ENCODE measurements around the gene TAS2R60. TPM values are rescaled to one million over a fixed set of nuclear protein-coding genes. Genes with fewer than 3 reads are reported as not detected.
"Not testable (repeated sequence)": the region's sequence is repeated elsewhere in the genome, so short reads cannot be mapped to it uniquely, and the experiment has no call there.

Gene TAS2R60
- total RNA-seq, 3 donors from 2014 or later: not detected

- peaks cover 9% of the 10 kb centered on the region for H3K36me3 Mint-ChIP-seq (ENCODE audit: insufficient read depth)
- H3K4me1 Mint-ChIP-seq (ENCODE audit: low read depth): no peaks in the 10 kb centered on the region
- peaks cover 4% of the 10 kb centered on the region for H3K9me3 Mint-ChIP-seq
- ATAC-seq (no peak), DNase-seq (no peak)
- no peak overlapping the region for H3K4me3 Mint-ChIP-seq
- H3K27me3 Mint-ChIP-seq (ENCODE audit: low read depth): no peaks in the 10 kb centered on the region
These were observed 17.2 kb downstream of the TAS2R60 start for GRCh38 chr7:143460271-143460979.

DNA sequence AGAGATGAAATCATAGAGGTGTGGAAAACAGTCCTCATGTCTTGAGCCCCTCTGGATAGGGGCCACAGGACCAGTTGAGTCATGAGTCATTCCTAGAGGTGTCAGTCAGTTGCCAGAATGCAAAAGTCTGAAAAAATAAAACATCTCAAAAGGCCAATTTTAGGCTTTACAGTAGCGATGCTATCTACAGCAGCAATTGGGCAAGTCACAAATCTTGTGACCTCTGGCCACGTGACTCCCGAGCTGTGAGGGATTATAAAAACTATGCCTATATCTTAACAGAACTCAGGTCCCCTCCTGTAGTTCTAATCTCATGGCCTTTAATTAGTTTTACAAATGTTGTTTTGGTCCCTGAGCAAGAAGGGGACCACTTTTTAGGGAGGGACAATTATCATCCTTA, 18.8 kb downstream of the TAS2R60 start:
- no peak for ATAC-seq
- DNase-seq: no peak
- Mint-ChIP-seq H3K27me3 (ENCODE audit: low read depth) (no peaks in the 10 kb centered on the region), H3K9me3 (peaks cover 4% of the 10 kb centered on the region), H3K4me1 (ENCODE audit: low read depth) (no peaks in the 10 kb centered on the region), H3K36me3 (ENCODE audit: insufficient read depth) (peaks cover 8% of the 10 kb centered on the region), H3K4me3 (no peak overlapping the region)

DNA sequence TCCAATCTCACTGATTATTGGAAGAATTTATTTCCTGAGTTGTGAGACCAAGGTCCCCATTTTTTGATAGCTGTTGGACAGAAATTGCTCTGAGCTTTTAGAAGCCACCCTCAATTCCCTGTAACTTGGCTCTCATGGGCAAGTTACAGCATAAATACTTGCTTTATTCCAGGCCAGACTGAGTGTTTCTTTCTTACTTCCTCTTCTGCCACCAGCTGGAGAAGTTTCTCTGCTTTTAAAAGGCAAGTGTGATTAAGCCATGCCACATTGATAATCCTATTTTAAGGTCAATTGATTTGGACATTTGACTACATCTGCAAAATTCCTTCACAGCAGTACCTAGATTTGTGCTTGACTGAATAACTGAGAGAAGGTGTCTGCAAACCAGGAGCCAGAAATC, 20.3 kb downstream of the TAS2R60 start:
- Mint-ChIP-seq H3K4me1 (ENCODE audit: low read depth) (no peaks in the 10 kb centered on the region), H3K4me3 (no peak overlapping the region), H3K9me3 (peaks cover 4% of the 10 kb centered on the region), H3K27me3 (ENCODE audit: low read depth) (no peaks in the 10 kb centered on the region), H3K36me3 (ENCODE audit: insufficient read depth) (peaks cover 8% of the 10 kb centered on the region)
- ATAC-seq (no peak), DNase-seq (no peak)

- no peak for DNase-seq
- Mint-ChIP-seq H3K4me1 (ENCODE audit: low read depth) (no peaks in the 10 kb centered on the region), H3K36me3 (ENCODE audit: insufficient read depth) (peaks cover 8% of the 10 kb centered on the region), H3K27me3 (ENCODE audit: low read depth) (no peaks in the 10 kb centered on the region), H3K9me3 (peaks cover 4% of the 10 kb centered on the region), H3K4me3 (no peak overlapping the region)
- ATAC-seq: no peak
These were observed 20.7 kb downstream of the TAS2R60 start for GRCh38 chr7:143463957-143464356.

GRCh38 chr7:143467724-143468123, 24.5 kb downstream of the TAS2R60 start:
- ATAC-seq: no peak

DNA sequence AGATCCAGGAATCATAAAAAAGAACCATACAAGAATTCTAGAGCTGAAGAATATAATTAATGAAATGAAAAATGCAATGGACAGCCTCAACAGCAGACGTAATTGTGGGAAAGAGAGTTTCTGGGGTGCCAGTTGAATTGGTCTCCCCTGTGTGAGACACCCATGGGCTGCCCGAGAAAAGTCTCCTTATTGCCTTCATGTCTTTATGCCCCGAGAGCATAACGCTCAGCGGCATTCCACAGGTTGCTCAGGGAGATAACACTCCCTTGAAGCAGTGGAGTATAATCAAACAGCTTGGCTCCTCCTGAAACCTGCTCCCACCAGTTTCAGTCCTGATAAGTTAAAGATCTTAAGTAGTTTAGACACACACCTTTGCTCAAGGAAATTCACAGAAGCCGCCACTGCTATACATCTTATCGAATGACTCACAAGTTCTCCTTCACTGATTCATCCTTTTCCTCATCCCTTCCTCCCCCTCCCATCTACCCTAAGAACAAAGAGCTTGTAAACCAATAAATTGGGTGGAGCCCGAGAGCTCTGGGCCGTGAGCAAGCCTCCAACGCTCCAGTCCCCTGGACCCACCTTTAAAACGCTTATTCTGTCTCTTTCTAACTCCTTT, 28.9 kb downstream of the TAS2R60 start:
- not testable (repeated sequence) for H3K27me3 Mint-ChIP-seq (ENCODE audit: low read depth); H3K36me3 Mint-ChIP-seq (ENCODE audit: insufficient read depth); ATAC-seq; DNase-seq; H3K4me1 Mint-ChIP-seq (ENCODE audit: low read depth); H3K4me3 Mint-ChIP-seq
- peaks cover 24% of the 10 kb centered on the region for H3K9me3 Mint-ChIP-seq

More at GRCh38 chr7:143467724-143468123, 24.5 kb downstream of the TAS2R60 start:
- peaks cover 14% of the 10 kb centered on the region for H3K9me3 Mint-ChIP-seq
- H3K4me3 Mint-ChIP-seq: no peak overlapping the region
- H3K27me3 Mint-ChIP-seq (ENCODE audit: low read depth): no peaks in the 10 kb centered on the region
- no peak for DNase-seq
- no peaks in the 10 kb centered on the region for H3K4me1 Mint-ChIP-seq (ENCODE audit: low read depth)
- H3K36me3 Mint-ChIP-seq (ENCODE audit: insufficient read depth): peaks cover 7% of the 10 kb centered on the region

DNA sequence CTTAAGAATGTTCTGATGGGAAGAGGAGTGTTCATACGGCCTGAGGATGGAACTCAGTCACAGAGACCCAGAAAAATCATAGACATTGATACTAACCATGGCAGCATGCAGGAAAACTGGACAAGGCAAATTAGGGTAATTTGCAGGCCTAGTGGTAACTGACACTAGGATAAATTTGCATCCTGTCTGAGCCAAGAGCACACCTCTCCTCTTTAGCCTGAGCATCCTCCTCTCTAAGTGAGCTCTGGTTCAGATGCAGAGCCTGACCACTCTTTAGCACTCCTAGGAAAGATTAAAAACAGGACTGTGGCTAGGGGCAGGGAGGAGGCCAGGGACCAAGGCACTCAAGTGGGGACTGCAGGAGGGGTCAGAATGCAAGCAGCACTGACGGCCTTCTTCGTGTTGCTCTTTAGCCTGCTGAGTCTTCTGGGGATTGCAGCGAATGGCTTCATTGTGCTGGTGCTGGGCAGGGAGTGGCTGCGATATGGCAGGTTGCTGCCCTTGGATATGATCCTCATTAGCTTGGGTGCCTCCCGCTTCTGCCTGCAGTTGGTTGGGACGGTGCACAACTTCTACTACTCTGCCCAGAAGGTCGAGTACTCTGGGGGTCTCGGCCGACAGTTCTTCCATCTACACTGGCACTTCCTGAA, 34.4 kb downstream of the TAS2R60 start, which contains the start of gene TAS2R41:
Gene TAS2R41 (plus strand): TSS at position 373 of the 650 bp plus-strand sequence. CDS start 0 bp downstream, at position 373.
- peaks cover 15% of the 10 kb centered on the region for H3K4me1 Mint-ChIP-seq (ENCODE audit: low read depth)
- H3K36me3 Mint-ChIP-seq (ENCODE audit: insufficient read depth): peaks cover 1% of the 10 kb centered on the region
- ATAC-seq (no peak), DNase-seq (no peak)
- peaks cover 10% of the 10 kb centered on the region for H3K9me3 Mint-ChIP-seq
- H3K4me3 Mint-ChIP-seq: no peak within 1 kb of the TSS
- no peaks in the 10 kb centered on the region for H3K27me3 Mint-ChIP-seq (ENCODE audit: low read depth)

- no peak overlapping the region for H3K4me3 Mint-ChIP-seq
- H3K36me3 Mint-ChIP-seq (ENCODE audit: insufficient read depth): peaks cover 1% of the 10 kb centered on the region
- no peaks in the 10 kb centered on the region for H3K9me3 Mint-ChIP-seq
- DNase-seq: no peak
- peaks cover 15% of the 10 kb centered on the region for H3K4me1 Mint-ChIP-seq (ENCODE audit: low read depth)
- no peaks in the 10 kb centered on the region for H3K27me3 Mint-ChIP-seq (ENCODE audit: low read depth)
- no peak for ATAC-seq
These were observed 36.0 kb downstream of the TAS2R60 start for GRCh38 chr7:143479055-143479766.

- DNase-seq (no peak), ATAC-seq (no peak)
- Mint-ChIP-seq H3K27me3 (ENCODE audit: low read depth) (no peaks in the 10 kb centered on the region), H3K9me3 (no peaks in the 10 kb centered on the region), H3K36me3 (ENCODE audit: insufficient read depth) (peaks cover 3% of the 10 kb centered on the region), H3K4me1 (ENCODE audit: low read depth) (peaks cover 15% of the 10 kb centered on the region), H3K4me3 (no peak overlapping the region)
These were observed 37.2 kb downstream of the TAS2R60 start for GRCh38 chr7:143480501-143480900.

- Mint-ChIP-seq H3K36me3 (ENCODE audit: insufficient read depth) (peaks cover 6% of the 10 kb centered on the region), H3K4me1 (ENCODE audit: low read depth) (peaks cover 17% of the 10 kb centered on the region), H3K4me3 (no peak overlapping the region), H3K27me3 (ENCODE audit: low read depth) (no peaks in the 10 kb centered on the region), H3K9me3 (no peaks in the 10 kb centered on the region)
- ATAC-seq (no peak), DNase-seq (no peak)
These were observed 40.9 kb downstream of the TAS2R60 start for GRCh38 chr7:143484119-143484518.

DNA sequence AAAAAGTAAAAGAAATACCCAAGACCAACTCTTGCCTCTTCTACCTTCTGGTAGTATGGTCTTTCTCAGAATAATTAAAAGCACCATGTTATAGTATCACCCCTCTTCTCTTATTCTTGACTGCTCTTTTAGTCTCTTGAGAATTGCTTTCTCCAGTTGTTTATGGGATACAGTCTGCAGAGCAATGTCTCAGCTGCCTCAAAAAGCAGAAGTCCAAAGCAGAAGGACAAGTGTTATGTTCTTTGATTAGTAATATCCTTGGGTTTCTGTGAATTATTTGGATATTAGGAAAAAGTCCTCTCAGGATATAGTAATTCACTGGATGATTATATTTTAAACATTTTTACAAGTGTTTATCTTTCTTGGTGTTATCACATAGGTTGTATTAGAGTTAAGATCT, 41.8 kb downstream of the TAS2R60 start:
- H3K4me1 Mint-ChIP-seq (ENCODE audit: low read depth): peaks cover 17% of the 10 kb centered on the region
- peaks cover 6% of the 10 kb centered on the region for H3K36me3 Mint-ChIP-seq (ENCODE audit: insufficient read depth)
- no peak for ATAC-seq
- no peak overlapping the region for H3K4me3 Mint-ChIP-seq
- DNase-seq: no peak
- H3K9me3 Mint-ChIP-seq: no peaks in the 10 kb centered on the region
- H3K27me3 Mint-ChIP-seq (ENCODE audit: low read depth): no peaks in the 10 kb centered on the region

GRCh38 chr7:143485500-143485899, 42.2 kb downstream of the TAS2R60 start:
- ATAC-seq: no peak

GRCh38 chr7:143486266-143486665, 43.0 kb downstream of the TAS2R60 start:
- H3K9me3 Mint-ChIP-seq; H3K4me1 Mint-ChIP-seq (ENCODE audit: low read depth); H3K36me3 Mint-ChIP-seq (ENCODE audit: insufficient read depth); DNase-seq; H3K4me3 Mint-ChIP-seq; ATAC-seq; H3K27me3 Mint-ChIP-seq (ENCODE audit: low read depth): not testable (repeated sequence)

More at GRCh38 chr7:143485500-143485899, 42.2 kb downstream of the TAS2R60 start:
- no peak for DNase-seq
- no peaks in the 10 kb centered on the region for H3K9me3 Mint-ChIP-seq
- H3K4me1 Mint-ChIP-seq (ENCODE audit: low read depth): peaks cover 13% of the 10 kb centered on the region
- no peak overlapping the region for H3K4me3 Mint-ChIP-seq
- H3K27me3 Mint-ChIP-seq (ENCODE audit: low read depth): no peaks in the 10 kb centered on the region
- peaks cover 6% of the 10 kb centered on the region for H3K36me3 Mint-ChIP-seq (ENCODE audit: insufficient read depth)

DNA sequence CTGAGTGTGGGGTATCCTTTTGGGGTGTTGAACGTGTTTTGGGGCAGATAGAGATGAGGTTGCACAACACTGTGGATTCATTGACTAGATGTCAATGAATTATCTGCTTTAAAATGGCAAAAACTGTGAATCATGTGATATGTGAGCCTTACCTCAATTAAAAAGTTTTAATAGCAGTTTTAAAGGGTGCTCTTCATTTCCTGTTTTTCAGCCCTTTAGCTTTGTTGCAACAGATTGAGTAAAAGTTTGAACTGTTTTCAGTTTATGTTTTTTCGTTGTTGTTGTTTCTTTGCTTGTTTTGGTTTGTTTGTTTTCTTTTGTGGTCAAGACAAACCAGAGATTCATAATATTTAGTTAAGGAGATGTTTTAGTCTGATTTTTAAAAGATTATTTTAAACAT, 43.8 kb downstream of the TAS2R60 start:
- no peaks in the 10 kb centered on the region for H3K27me3 Mint-ChIP-seq (ENCODE audit: low read depth)
- peaks cover 6% of the 10 kb centered on the region for H3K4me1 Mint-ChIP-seq (ENCODE audit: low read depth)
- ATAC-seq (no peak), DNase-seq (no peak)
- no peaks in the 10 kb centered on the region for H3K9me3 Mint-ChIP-seq
- peaks cover 6% of the 10 kb centered on the region for H3K36me3 Mint-ChIP-seq (ENCODE audit: insufficient read depth)
- H3K4me3 Mint-ChIP-seq: no peak overlapping the region

Data from activated T-cell treated with anti-CD3 and anti-CD28 coated beads, Interleukin-2, amount 50 U/mL, for 4 hours (primary cell).